Psoas muscle (tissue), 8 donors: ENCODE results near the gene UBL7. TPM values are rescaled to one million over a fixed set of nuclear protein-coding genes. Genes with fewer than 3 reads are reported as not detected.

Experiments
- ATAC-seq, 4 donors: fragments of 200-7000 bp; cut with Tn5 transposase; one replicate each; pipeline ENCODE4 v1.9.1; 2020; ENCODE audit warnings: moderate library complexity in 3 of 4, mild to moderate bottlenecking in 2 of 4
- DNase-seq, 2 donors: peaks; one replicate each; pipeline ENCODE4 v3.0.0-alpha.2; 2020
- H3K27ac ChIP-seq: fragments of 200-600 bp; one replicate; pipeline ENCODE4 v1.8.0; 2022
- H3K27me3 ChIP-seq, 3 donors: fragments of 200-600 bp in 1 of 3; one replicate each; pipeline versions ENCODE4 v1.6.1 to v1.8.0; 2013 to 2022; ENCODE audit warnings: low read length in 2 of 3, mild to moderate bottlenecking in 2 of 3, moderate library complexity in 1 of 3; ENCODE audit not compliant: insufficient read depth in 3 of 3
- H3K36me3 ChIP-seq, 2 donors: fragments of 200-600 bp in 1 of 2; one replicate each; pipeline versions ENCODE4 v1.6.1 to v1.8.0; 2013 to 2022; ENCODE audit warnings: low read depth in 1 of 2, mild to moderate bottlenecking in 1 of 2, moderate library complexity in 1 of 2; ENCODE audit not compliant: insufficient read depth in 1 of 2
- H3K4me1 ChIP-seq: fragments of 200-600 bp; one replicate; pipeline ENCODE4 v1.8.0; 2022
- H3K4me3 ChIP-seq: fragments of 200-600 bp; one replicate; pipeline ENCODE4 v1.8.0; 2022; ENCODE audit warnings: mild to moderate bottlenecking
- H3K9me3 ChIP-seq: fragments of 200-600 bp; one replicate; pipeline ENCODE4 v1.8.0; 2022
- WGBS, 3 donors: extraction: QIAGEN DNeasy Blood & Tissue Kit; methylation state at CpG; one replicate each; pipeline versions ENCODE4 v1.1.6 to v1.1.7; 2013; 5-methylcytosine and 5-hydroxymethylcytosine counted together
- intact Hi-C, 2 donors: fragments of 100-400 bp; cut with DNase I; formaldehyde crosslinking; loops; one replicate each; pipeline versions ENCODE4 v1.11.0 to v1.14.2; 2022
- polyA plus RNA-seq, 3 donors: library from polyadenylated mRNA; stranded (reverse); fragments of 200-250 nt; gene quantifications; one replicate each; pipeline ENCODE4 v1.2.3, GENCODE V29; 2013
- total RNA-seq, 4 donors: library from RNA; stranded (reverse); fragmentation: NEBNext Ultra II Directional in 2 of 4; extraction: Animal tissue kit (Norgen Biotek cat#: 25700) in 2 of 4; gene quantifications; one replicate each; pipeline versions ENCODE4 v1.2.1 to v1.2.4, GENCODE V29; 2021 to 2023
- TF ChIP-seq, protein P1 (sequence below): fragments of 200-600 bp; IDR thresholded peaks from one replicate; pipeline ENCODE4 v1.8.0; 2022; ENCODE audit warnings: antibody characterized with exemption
- donor health status: healthy with polysubstance abuse.
- donor health status: DM: no; HTN: no; CAD: no; lungs with moderate emphysema.
- donor health status: Bipolar disorder and iron deficiency.
- donor health status: healthy.
- donor health status: DM: yes; HTN: yes; CAD: no.
- donor health status: DM: no; HTN: no; CAD: no.
- donor health status: DM: no; HTN: no; CAD: no.
- donor health status: DM: yes; HTN: yes; CAD: no.

Gene UBL7
- total and polyA plus RNA-seq, 7 donors, result 45.5 to 91.7 (median 61.3) TPM

DNA sequence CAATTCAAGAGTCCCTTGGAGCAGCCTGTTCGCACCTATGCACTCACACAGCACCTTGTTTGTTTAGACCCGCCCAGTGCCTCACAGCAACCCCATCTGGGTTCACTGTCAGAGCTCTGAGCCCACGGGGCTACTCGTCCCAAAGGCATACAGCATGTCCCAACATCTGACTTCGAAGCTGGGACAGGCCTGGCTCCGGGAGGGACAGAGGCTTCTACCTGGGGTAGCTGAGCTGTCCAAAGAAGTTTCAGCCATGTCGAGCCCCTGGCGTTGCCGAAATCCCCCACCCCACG, 64.9 kb downstream of the UBL7 start:
- DNase-seq (no peak), ATAC-seq (no peak)
- H3K36me3 ChIP-seq, result no peaks in the 10 kb centered on the region
- no peak overlapping the region for H3K4me3 ChIP-seq
- no peaks in the 10 kb centered on the region for H3K4me1 ChIP-seq
- intact Hi-C loops, result no loop called here
- WGBS, 3 donors, result 80 to 88% (median 86%) methylated on average over 10 of the region's 10 CpGs
- TF ChIP-seq, protein P1, sequence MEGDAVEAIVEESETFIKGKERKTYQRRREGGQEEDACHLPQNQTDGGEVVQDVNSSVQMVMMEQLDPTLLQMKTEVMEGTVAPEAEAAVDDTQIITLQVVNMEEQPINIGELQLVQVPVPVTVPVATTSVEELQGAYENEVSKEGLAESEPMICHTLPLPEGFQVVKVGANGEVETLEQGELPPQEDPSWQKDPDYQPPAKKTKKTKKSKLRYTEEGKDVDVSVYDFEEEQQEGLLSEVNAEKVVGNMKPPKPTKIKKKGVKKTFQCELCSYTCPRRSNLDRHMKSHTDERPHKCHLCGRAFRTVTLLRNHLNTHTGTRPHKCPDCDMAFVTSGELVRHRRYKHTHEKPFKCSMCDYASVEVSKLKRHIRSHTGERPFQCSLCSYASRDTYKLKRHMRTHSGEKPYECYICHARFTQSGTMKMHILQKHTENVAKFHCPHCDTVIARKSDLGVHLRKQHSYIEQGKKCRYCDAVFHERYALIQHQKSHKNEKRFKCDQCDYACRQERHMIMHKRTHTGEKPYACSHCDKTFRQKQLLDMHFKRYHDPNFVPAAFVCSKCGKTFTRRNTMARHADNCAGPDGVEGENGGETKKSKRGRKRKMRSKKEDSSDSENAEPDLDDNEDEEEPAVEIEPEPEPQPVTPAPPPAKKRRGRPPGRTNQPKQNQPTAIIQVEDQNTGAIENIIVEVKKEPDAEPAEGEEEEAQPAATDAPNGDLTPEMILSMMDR, result no peak
- peaks cover 0 to 10% (median 0%) of the 10 kb centered on the region in 3 donors for H3K27me3 ChIP-seq
- H3K27ac ChIP-seq, result no peak overlapping the region
- H3K9me3 ChIP-seq, result no peaks in the 10 kb centered on the region

Other genes with a start within 250 kb of the UBL7 start
- not detected for gene CCDC33, start 224.8 kb downstream of the UBL7 start, total RNA-seq
- gene CCDC33, start 224.8 kb downstream of the UBL7 start, polyA plus RNA-seq, result under 1 TPM in 2 of 3 donors, not detected in 1; 0.01 to 0.03 TPM
- 1 to 10 TPM in 2 of 4 donors, under 1 TPM in 2; 0.61 to 5.0 (median 2.2) TPM for gene CYP11A1, start 93.5 kb downstream of the UBL7 start, total RNA-seq
- under 1 TPM; 0.14 to 0.24 (median 0.18) TPM for gene CYP11A1, start 93.5 kb downstream of the UBL7 start, polyA plus RNA-seq
- 1 to 10 TPM in 3 of 4 donors, under 1 TPM in 1; 0.71 to 2.0 (median 1.5) TPM for gene SEMA7A, start 27.2 kb downstream of the UBL7 start, total RNA-seq
- 1 to 10 TPM in 1 of 3 donors, under 1 TPM in 2; 0.44 to 1.2 (median 0.46) TPM for gene SEMA7A, start 27.2 kb downstream of the UBL7 start, polyA plus RNA-seq
- gene ARID3B, start 80.1 kb upstream of the UBL7 start, total RNA-seq, result 1 to 10 TPM; 1.8 to 4.7 (median 2.9) TPM
- gene ARID3B, start 80.1 kb upstream of the UBL7 start, polyA plus RNA-seq, result 1 to 10 TPM; 2.5 to 5.5 (median 4.7) TPM
- gene CLK3, start 154.7 kb upstream of the UBL7 start, total RNA-seq, result 10 to 100 TPM; 40.9 to 57.5 (median 46.5) TPM
- 10 to 100 TPM; 36.6 to 61.8 (median 51.6) TPM for gene CLK3, start 154.7 kb upstream of the UBL7 start, polyA plus RNA-seq
- 10 to 100 TPM; 18.3 to 24.1 (median 19.7) TPM for gene EDC3, start 234.9 kb upstream of the UBL7 start, total RNA-seq
- 10 to 100 TPM in 2 of 3 donors, 1 to 10 TPM in 1; 7.8 to 19.8 (median 16.0) TPM for gene EDC3, start 234.9 kb upstream of the UBL7 start, polyA plus RNA-seq